Stimulated activated CD4-positive, alpha-beta T cell treated with anti-CD3 and anti-CD28 coated beads, Interleukin-12 subunit alpha, Interleukin-12 subunit beta, amount 100 ng/mL, for 4 hours (primary cell): ENCODE measurements around the gene PRKG1.
"Not testable (repeated sequence)": the region's sequence is repeated elsewhere in the genome, so short reads cannot be mapped to it uniquely, and the experiment has no call there.

Experiments
- DNase-seq: peaks from one replicate; pipeline ENCODE4 v3.0.0-alpha.2; 2020

Gene PRKG1

GRCh38 chr10:51542853-51543252, 468.6 kb downstream of the PRKG1 start:
- DNase-seq, result no peak

DNA sequence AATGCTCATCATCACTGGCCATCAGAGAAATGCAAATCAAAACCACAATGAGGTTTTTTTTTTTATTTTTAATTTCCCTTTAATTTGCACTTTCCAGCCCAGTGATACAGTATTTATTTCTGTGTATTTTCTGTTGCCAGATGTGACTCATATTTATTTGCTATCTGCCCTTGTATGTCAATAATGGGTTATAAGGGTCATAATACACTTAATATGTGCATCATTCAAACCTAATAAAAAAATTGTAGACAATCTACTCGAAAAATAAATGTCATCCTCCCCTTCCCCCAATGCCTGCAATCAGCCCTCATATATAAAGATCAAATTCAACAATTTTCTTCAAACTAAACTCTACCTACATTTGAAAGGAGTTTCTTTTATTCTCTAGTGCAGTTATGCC, 470.6 kb downstream of the PRKG1 start:
- DNase-seq, result no peak

GRCh38 chr10:51547941-51548340, 473.7 kb downstream of the PRKG1 start:
- no peak for DNase-seq

DNA sequence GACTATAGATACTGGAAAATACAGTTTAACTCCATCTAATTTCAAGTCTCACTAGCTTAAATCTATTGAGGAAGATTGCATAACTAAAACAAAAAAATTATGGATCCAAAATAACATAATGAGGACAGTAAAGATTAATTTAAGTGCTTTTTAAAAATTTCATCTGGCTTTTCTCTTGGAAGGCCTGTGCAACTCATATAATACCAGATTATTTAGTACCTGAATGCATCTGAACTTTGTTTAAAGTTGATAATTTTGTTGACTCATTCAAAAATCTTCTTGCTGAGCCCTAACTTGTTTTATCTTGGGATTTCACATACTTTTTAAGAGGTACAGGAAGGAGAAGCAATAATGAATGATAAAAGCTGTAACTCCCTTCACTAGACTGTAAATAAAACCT, 478.6 kb downstream of the PRKG1 start:
- no peak for DNase-seq

GRCh38 chr10:51564896-51565510, 490.7 kb downstream of the PRKG1 start:
- no peak for DNase-seq

DNA sequence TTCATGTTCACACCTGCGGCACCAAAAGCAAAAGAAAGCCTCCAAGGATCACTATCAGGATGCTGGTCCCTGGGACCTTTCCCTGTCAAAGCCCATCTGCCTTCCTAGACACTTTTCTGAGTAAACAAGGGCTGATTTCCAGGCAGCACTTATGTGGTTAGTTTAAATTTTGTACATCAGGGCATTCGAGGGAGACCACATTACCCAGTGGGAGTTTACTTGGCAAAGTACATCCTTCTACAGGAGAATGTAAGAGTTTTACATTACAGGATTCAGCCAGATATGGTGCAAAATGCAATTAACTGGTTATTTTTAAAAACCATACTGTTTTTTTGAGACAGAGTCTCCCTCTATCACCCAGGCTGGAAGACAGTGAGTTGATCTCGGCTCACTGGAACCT, 493.0 kb downstream of the PRKG1 start:
- no peak for DNase-seq

GRCh38 chr10:51569467-51569866, 495.2 kb downstream of the PRKG1 start:
- no peak for DNase-seq

- DNase-seq, result no peak
Observed at GRCh38 chr10:51574248-51575048, 500.2 kb downstream of the PRKG1 start.

DNA sequence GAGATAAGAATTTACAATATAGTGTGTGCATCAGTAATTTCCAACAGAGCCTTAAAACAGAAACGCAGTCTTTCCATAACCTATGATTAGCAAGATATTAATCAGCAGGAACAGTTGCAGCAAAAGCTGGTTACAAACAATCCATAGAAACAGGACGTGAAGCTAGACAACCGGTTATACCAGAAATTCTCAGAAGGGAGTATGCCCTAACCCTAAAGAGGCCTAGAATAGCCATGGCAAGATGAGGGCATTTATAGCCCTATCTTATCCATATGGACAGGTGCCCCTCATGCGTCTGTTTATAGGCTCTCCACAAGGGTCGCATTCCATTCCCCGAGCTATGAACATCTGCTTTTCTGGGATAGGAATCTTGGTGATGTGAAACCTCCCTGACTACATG, 506.9 kb downstream of the PRKG1 start:
- not testable (repeated sequence) for DNase-seq

- DNase-seq, result no peak
Observed at GRCh38 chr10:51583976-51584375, 509.7 kb downstream of the PRKG1 start.

DNA sequence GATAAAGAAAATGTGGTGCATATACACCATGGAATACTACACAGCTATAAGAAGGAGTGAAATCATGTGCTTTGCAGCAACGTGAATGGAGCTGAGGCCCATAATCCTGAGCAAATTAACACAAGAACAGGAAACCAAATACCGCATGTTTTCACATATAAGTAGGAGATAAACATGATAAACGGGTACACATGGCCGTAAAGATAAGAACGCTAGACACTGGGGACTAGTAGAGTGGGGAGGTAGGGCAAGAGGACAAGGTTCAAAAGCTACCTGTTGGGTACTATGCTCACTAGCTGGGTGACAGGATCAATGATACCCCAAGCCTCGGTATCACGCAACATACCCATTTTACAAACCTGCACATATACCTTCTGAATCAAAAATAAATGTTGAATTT, 511.5 kb downstream of the PRKG1 start:
- DNase-seq, result no peak

- DNase-seq, result no peak
Observed at GRCh38 chr10:51588984-51589383, 514.7 kb downstream of the PRKG1 start.

DNA sequence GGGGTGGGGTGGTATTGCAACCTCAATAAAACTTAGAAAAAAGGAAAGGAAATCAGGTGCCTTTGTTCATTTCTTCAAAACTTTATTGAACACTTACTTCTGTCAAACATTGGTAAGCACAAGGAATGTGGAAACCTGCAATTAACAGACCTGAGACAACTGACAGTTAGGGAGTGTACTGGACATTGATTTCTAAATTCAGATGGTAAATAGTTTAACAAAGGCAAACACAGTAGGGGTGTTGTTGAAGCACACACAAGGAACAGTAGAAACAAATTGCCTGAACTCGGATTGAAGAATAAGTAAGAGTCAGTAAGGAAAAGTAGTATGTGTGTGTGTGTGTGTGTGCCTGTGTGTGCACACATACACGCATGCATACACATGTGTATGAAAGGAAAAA, 516.5 kb downstream of the PRKG1 start:
- no peak for DNase-seq

- no peak for DNase-seq
Observed at GRCh38 chr10:51596695-51597094, 522.4 kb downstream of the PRKG1 start.

DNA sequence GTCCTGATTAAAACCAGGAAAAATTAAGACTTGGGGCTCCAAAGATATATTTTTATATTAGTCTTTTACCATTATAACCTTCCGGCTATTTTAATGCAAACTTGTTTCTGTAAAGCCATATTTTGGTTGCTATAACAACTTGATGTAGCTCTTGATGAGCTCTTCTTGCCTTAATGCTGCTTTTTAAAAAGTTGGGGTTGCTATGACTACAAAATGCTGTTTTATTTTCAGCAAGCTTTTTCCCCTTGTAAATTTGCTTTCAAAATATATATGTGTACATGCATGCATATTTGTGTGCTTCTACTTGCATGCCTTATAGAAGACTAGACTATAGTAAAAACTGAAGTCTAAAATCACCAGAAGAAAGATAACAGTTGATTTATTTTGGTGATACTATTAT, 525.4 kb downstream of the PRKG1 start:
- DNase-seq, result no peak

DNA sequence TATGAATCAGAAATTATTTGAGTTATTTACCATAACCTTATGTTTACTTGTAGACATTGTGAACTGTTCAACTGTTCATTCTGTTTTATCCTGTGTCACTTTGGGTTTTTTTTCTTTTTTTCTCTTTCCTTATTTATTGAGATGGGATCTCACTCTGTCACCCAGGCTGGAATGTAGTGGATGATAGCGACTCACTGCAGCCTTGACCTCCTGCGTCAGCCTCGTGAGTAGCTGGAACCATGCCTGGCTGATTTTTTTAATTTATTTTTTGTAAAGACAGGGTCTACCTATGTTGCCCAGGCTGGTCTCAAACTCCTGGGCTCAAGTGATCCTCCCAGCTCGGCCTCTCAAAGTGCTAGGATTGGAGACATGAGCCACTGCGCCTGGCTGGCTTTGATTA, 528.0 kb downstream of the PRKG1 start:
- DNase-seq, result no peak

- no peak for DNase-seq
Observed at GRCh38 chr10:51604579-51604978, 530.3 kb downstream of the PRKG1 start.

DNA sequence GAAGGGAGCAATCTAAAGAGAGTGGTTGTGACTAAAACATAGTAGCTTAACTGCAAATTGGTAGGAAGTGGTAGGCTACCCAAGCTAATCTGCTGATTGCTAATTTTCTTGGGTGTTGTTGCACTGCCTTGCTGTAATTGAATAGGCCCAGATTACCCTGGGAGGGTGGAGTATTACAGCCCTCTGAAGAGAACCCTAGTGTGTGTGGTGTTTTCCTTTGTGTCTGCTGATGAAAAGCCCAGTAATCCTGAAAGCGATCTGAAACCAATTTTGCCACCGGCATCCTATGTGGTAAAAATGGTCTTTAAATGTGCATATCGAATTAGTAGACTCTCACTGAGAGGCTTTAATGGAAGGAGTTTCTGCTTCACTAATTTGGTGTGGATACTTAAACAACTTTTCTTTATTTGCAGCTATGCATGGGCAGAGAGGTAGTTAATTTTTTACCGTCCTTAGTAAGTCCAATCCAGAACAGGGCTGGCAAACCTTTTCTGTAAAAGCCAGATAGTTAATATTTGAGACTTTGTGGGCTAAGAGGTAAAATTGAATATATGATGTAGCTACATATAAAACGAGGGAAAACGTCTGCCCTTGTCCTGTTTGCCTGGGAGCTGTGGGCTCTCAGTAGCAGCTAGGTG, 532.7 kb downstream of the PRKG1 start:
- DNase-seq, result no peak

GRCh38 chr10:51607463-51607835, 533.2 kb downstream of the PRKG1 start:
- DNase-seq, result no peak

DNA sequence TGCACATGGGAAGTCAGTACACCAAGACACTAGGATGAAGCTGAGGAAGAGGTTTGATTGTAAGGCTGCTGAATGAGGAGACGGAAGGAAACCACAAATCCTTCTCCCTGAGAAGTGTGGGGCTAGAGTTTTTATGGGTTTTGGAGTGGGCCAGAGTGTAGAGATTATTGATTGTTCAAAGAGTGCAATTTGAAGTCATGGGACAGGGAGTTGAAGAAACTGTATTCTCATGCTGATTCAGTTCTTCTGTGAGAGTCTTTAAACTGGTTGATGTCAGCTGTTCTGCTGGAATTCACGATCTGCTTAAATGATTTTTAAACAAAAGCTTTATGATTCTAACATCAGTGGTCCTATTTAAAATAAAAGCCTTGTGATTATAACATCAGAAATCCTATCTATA, 533.9 kb downstream of the PRKG1 start:
- no peak for DNase-seq

GRCh38 chr10:51615764-51616298, 541.5 kb downstream of the PRKG1 start:
- DNase-seq, result no peak

GRCh38 chr10:51617576-51618235, 543.4 kb downstream of the PRKG1 start:
- DNase-seq, result no peak

DNA sequence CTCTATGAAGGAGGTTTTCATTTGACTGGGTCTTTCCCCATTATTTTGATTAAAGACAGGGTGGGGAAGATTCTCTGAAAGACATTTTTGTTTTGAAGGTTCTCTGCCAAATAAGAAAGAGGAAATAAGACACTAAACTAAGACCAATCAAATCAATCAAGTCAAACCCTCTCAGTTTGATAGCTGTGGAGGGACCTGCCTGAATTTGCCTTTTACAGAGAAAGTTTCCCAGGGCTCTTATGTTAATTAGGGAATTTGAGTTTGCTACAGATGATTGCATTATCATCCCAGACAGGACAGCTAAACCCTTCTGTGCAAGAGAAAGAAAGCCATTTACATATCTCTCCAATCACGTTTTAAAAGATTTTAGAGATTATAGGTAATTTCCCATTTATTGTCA, 545.1 kb downstream of the PRKG1 start:
- no peak for DNase-seq

GRCh38 chr10:51620131-51620530, 545.8 kb downstream of the PRKG1 start:
- DNase-seq, result no peak
